ENCODE data around the gene ZKSCAN1.
"Not testable (repeated sequence)": the region's sequence is repeated elsewhere in the genome, so short reads cannot be mapped to it uniquely, and the experiment has no call there.

The ZKSCAN1 gene

GRCh38 chr7:100015232-100016214, at the start of gene ZKSCAN1:
Gene ZKSCAN1 (plus strand): TSS chr7:100015596. CDS start chr7:100023507, 7,911 bp downstream.
- DNase-seq (ENCODE audit: low spot score), result peak; percentile 97
- in situ Hi-C loops (cut with MboI; ENCODE audit: low pct_unique_long_range_greater_than_20kb, low sequenced_read_pairs, unreplicated experiment), result no loop called here
- TF ChIP-seq CTCF (IDR thresholded peaks at IDR 0.05; ENCODE audit: extremely low read depth, insufficient read depth, missing control alignments), result no peak

DNA sequence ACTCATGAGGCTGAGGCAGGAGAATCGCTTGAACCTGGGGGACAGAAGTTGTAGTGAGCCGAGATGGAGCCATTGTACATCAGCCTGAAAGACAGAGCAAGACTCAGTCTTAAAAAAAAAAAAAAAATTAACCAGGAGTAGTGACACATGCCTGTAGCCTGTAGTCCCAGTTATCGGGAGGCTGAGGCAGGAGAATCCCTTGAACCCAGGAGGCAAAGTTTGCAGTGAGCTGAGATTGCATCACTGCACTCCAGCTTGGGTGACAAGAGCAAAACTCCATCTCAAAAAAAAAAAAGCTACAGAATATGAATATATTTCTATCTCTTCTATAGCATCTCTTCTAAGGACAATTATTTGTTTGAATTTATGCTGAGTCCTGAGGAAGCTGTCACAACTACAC, 46.1 kb upstream of the ZKSCAN1 start:
- DNase-seq (ENCODE audit: low spot score), result no peak
- in situ Hi-C loops (cut with MboI; ENCODE audit: low pct_unique_long_range_greater_than_20kb, low sequenced_read_pairs, unreplicated experiment), result no loop called here
- TF ChIP-seq CTCF (IDR thresholded peaks at IDR 0.05; ENCODE audit: extremely low read depth, insufficient read depth, missing control alignments), result no peak

DNA sequence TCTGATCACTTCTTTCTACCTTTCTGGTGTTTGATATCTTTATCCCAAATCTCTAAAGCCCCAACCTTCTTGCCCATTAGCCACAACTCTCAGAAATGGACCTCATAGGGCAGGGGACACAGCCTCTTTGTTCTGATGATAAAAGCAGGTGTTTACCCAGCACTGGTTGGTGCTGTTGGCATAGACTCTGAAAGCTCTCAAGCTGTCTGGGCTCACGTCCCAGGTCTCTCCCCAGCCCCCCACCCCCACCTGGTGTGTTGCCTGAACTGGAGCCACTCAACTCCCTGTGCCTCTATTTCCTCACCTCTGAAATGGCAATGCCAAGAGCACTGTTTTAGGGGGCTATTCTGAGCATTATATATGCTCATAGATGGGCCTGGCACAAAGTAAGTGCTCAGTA, 45.6 kb upstream of the ZKSCAN1 start:
- in situ Hi-C loops (cut with MboI; ENCODE audit: low pct_unique_long_range_greater_than_20kb, low sequenced_read_pairs, unreplicated experiment); DNase-seq (ENCODE audit: low spot score): not testable (repeated sequence)

DNA sequence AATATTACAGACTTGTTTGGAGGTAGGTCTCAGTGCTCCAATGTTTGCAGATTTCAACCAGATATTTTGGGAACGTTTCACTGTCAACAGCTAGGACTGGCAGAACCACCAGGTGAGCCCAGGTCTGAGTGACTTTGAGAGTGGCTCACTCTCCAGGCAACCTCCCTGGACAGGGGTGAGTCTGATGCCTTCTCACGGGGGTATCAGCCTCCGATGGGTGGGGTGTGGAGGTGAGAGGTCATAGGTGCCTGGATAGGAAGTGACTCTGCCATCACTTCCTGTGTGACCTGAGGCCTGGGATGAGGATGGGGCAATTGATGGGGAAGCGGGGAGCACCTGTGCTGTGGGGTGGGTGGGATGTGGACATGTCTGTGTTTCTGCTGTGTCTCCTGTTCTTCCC, 44.2 kb upstream of the ZKSCAN1 start:
- TF ChIP-seq CTCF (IDR thresholded peaks at IDR 0.05; ENCODE audit: extremely low read depth, insufficient read depth, missing control alignments), result no peak
- in situ Hi-C loops (cut with MboI; ENCODE audit: low pct_unique_long_range_greater_than_20kb, low sequenced_read_pairs, unreplicated experiment), result no loop called here
- DNase-seq (ENCODE audit: low spot score), result no peak

DNA sequence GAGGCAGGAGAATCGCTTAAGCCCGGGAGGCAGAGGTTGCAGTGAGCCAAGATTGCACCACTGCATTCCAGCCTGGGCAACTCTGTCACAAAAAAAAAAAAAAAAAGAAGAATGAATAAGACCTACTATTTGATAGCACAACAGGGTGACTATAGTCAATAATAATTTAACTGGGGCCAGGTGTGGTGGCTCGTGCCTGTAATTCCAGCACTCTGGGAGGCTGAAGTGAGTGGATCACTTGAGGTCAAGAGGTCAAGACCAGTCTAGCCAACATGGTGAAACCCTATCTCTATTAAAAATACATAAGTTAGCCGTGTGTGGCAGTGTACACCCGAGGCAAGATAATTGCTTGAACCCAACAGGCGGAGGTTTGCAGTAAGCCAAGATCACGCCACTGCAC, 41.6 kb upstream of the ZKSCAN1 start:
- DNase-seq (ENCODE audit: low spot score); in situ Hi-C loops (cut with MboI; ENCODE audit: low pct_unique_long_range_greater_than_20kb, low sequenced_read_pairs, unreplicated experiment): not testable (repeated sequence)

DNA sequence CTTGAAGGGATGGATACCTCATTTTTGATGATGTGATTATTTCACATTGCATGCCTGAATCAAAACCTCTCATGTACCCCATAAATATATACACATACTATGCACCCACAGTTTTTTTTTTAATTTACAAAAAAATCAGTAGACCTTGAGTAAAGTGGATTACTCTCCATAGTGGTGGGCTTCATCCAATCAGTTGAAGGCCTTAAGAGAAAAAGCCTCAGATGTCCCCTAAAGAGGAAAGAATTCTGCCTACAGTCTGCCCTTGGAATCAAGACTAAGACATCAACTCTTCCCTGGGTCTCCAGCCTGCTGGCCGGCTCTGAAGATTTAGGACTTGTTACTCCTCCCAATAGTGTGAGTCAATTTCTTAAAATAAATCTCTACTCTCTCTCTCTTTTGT, 40.7 kb upstream of the ZKSCAN1 start:
- no peak for TF ChIP-seq CTCF (IDR thresholded peaks at IDR 0.05; ENCODE audit: extremely low read depth, insufficient read depth, missing control alignments)
- DNase-seq (ENCODE audit: low spot score), result no peak

GRCh38 chr7:99975782-99976521, 39.4 kb upstream of the ZKSCAN1 start, which contains the start of gene AZGP1:
Gene AZGP1 (minus strand): TSS chr7:99976031. CDS start chr7:99976020, 11 bp downstream.
- DNase-seq (ENCODE audit: low spot score), result no peak
- no peak for TF ChIP-seq CTCF (IDR thresholded peaks at IDR 0.05; ENCODE audit: extremely low read depth, insufficient read depth, missing control alignments)
- in situ Hi-C loops (cut with MboI; ENCODE audit: low pct_unique_long_range_greater_than_20kb, low sequenced_read_pairs, unreplicated experiment), result no loop called here

More for the DNA sequence above, 40.7 kb upstream of the ZKSCAN1 start:
- in situ Hi-C loops (cut with MboI; ENCODE audit: low pct_unique_long_range_greater_than_20kb, low sequenced_read_pairs, unreplicated experiment), result no loop called here

Data from GM13977 (cell line).